ENCODE data around the gene SNX18. TPM values are rescaled to one million over a fixed set of nuclear protein-coding genes. Genes with fewer than 3 reads are reported as not detected.
"Not testable (repeated sequence)": the region's sequence is repeated elsewhere in the genome, so short reads cannot be mapped to it uniquely, and the experiment has no call there.

The SNX18 gene
- total RNA-seq, 1 donor from 2014 or later, result 95.0 TPM

GRCh38 chr5:54476682-54477081, 40.9 kb upstream of the SNX18 start:
- Mint-ChIP-seq H3K36me3 (ENCODE audit: unreplicated experiment) (no peaks in the 10 kb centered on the region), H3K27me3 (ENCODE audit: unreplicated experiment) (peaks cover 4% of the 10 kb centered on the region), H3K9me3 (ENCODE audit: unreplicated experiment) (peaks cover 2% of the 10 kb centered on the region), H3K4me3 (ENCODE audit: unreplicated experiment) (no peak overlapping the region), H3K4me1 (ENCODE audit: low read depth, unreplicated experiment) (no peaks in the 10 kb centered on the region), H3K27ac (ENCODE audit: unreplicated experiment) (no peak overlapping the region)
- no peak for DNase-seq
- TF ChIP-seq CTCF (IDR thresholded peaks at IDR 0.05; ENCODE audit: partially characterized antibody, unreplicated experiment), result no peak

DNA sequence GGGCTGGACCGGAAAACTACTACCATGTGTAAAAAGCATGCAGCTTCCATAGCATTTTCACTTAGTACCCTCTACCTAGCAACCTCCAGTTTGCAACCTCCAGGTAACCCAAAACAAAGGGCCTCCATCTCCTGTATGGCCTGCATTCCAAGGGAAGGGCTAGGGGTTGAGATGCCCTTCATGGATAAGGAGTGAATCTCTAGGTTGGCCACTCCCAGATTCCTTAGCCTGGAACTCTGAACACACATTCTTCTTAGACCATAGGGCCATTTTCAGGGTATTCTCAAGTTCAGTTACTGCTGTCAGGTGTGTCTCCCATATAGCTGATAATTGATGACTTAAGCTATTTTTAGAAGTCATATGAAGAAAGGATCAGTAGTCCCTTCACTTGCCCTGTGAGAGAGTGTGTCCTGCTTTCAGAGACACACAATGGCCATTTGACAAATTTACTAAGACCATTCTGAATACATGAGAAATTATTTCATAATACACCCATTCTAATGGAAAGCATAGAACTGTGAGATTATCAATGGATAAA, 39.5 kb upstream of the SNX18 start:
- H3K27me3 Mint-ChIP-seq (ENCODE audit: unreplicated experiment), result no peaks in the 10 kb centered on the region
- TF ChIP-seq CTCF (IDR thresholded peaks at IDR 0.05; ENCODE audit: partially characterized antibody, unreplicated experiment), result no peak
- H3K4me1 Mint-ChIP-seq (ENCODE audit: low read depth, unreplicated experiment), result no peaks in the 10 kb centered on the region
- H3K27ac Mint-ChIP-seq (ENCODE audit: unreplicated experiment), result no peak overlapping the region
- no peaks in the 10 kb centered on the region for H3K36me3 Mint-ChIP-seq (ENCODE audit: unreplicated experiment)
- peaks cover 2% of the 10 kb centered on the region for H3K9me3 Mint-ChIP-seq (ENCODE audit: unreplicated experiment)
- no peak for DNase-seq
- no peak overlapping the region for H3K4me3 Mint-ChIP-seq (ENCODE audit: unreplicated experiment)

- no peak overlapping the region for H3K4me3 Mint-ChIP-seq (ENCODE audit: unreplicated experiment)
- TF ChIP-seq CTCF (IDR thresholded peaks at IDR 0.05; ENCODE audit: partially characterized antibody, unreplicated experiment), result no peak
- peaks cover 2% of the 10 kb centered on the region for H3K36me3 Mint-ChIP-seq (ENCODE audit: unreplicated experiment)
- no peaks in the 10 kb centered on the region for H3K27me3 Mint-ChIP-seq (ENCODE audit: unreplicated experiment)
- no peak overlapping the region for H3K27ac Mint-ChIP-seq (ENCODE audit: unreplicated experiment)
- no peaks in the 10 kb centered on the region for H3K4me1 Mint-ChIP-seq (ENCODE audit: low read depth, unreplicated experiment)
- H3K9me3 Mint-ChIP-seq (ENCODE audit: unreplicated experiment), result peaks cover 2% of the 10 kb centered on the region
- no peak for DNase-seq
Observed at GRCh38 chr5:54480296-54480695, 37.3 kb upstream of the SNX18 start.

GRCh38 chr5:54484219-54484894, 33.2 kb upstream of the SNX18 start:
- Mint-ChIP-seq H3K9me3 (ENCODE audit: unreplicated experiment) (no peaks in the 10 kb centered on the region), H3K36me3 (ENCODE audit: unreplicated experiment) (peaks cover 7% of the 10 kb centered on the region), H3K27me3 (ENCODE audit: unreplicated experiment) (no peaks in the 10 kb centered on the region), H3K4me1 (ENCODE audit: low read depth, unreplicated experiment) (no peaks in the 10 kb centered on the region), H3K27ac (ENCODE audit: unreplicated experiment) (no peak overlapping the region), H3K4me3 (ENCODE audit: unreplicated experiment) (no peak overlapping the region)
- no peak for TF ChIP-seq CTCF (IDR thresholded peaks at IDR 0.05; ENCODE audit: partially characterized antibody, unreplicated experiment)
- no peak for DNase-seq

DNA sequence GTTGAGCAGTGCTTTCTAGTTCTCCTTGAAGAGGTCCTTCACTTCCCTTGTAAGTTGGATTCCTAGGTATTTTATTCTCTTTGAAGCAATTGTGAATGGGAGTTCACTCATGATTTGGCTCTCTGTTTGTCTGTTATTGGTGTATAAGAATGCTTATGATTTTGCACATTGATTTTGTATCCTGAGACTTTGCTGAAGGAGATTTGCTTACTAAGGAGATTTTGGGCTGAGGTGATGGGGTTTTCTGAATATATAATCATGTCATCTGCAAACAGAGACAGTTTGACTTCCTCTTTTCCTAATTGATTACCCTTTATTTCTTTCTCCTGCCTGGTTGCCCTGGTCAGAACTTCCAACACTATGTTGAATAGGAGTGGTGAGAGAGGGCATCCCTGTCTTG, 31.9 kb upstream of the SNX18 start:
- not testable (repeated sequence) for H3K36me3 Mint-ChIP-seq (ENCODE audit: unreplicated experiment); H3K4me3 Mint-ChIP-seq (ENCODE audit: unreplicated experiment); DNase-seq; H3K9me3 Mint-ChIP-seq (ENCODE audit: unreplicated experiment); H3K27ac Mint-ChIP-seq (ENCODE audit: unreplicated experiment); H3K27me3 Mint-ChIP-seq (ENCODE audit: unreplicated experiment); H3K4me1 Mint-ChIP-seq (ENCODE audit: low read depth, unreplicated experiment)

GRCh38 chr5:54489648-54489979, 27.9 kb upstream of the SNX18 start:
- not testable (repeated sequence) for H3K27ac Mint-ChIP-seq (ENCODE audit: unreplicated experiment); H3K4me3 Mint-ChIP-seq (ENCODE audit: unreplicated experiment); DNase-seq; H3K36me3 Mint-ChIP-seq (ENCODE audit: unreplicated experiment); H3K9me3 Mint-ChIP-seq (ENCODE audit: unreplicated experiment); H3K4me1 Mint-ChIP-seq (ENCODE audit: low read depth, unreplicated experiment); H3K27me3 Mint-ChIP-seq (ENCODE audit: unreplicated experiment)

Data from glutamatergic neuron (in vitro differentiated cells).